NAMALWA (cell line): ENCODE results near the gene ARHGAP27.
A peak's percentile ranks its signal among the peaks of the same experiment; 100 is the strongest.

ENCODE experiments used
- DNase-seq: peaks from one replicate; pipeline ENCODE4 v3.0.0-alpha.2; 2015; ENCODE audit warnings: low spot score

Gene ARHGAP27

GRCh38 chr17:45430006-45430737 lies 2.5 kb downstream of the ARHGAP27 start:
- no peak for DNase-seq

GRCh38 chr17:45429339-45430005 lies 3.2 kb downstream of the ARHGAP27 start:
- no peak for DNase-seq

GRCh38 chr17:45428931-45429338 lies 3.7 kb downstream of the ARHGAP27 start:
- DNase-seq = peak; percentile 80

GRCh38 chr17:45428050-45428617 lies 4.5 kb downstream of the ARHGAP27 start:
- peak; percentile 87 for DNase-seq

GRCh38 chr17:45427181-45427835 lies 5.4 kb downstream of the ARHGAP27 start:
- DNase-seq = no peak

- no peak for DNase-seq
Measured at GRCh38 chr17:45426561-45426960, 6.1 kb downstream of the ARHGAP27 start.

- DNase-seq = no peak
Measured at GRCh38 chr17:45425984-45426413, 6.7 kb downstream of the ARHGAP27 start.

GRCh38 chr17:45425125-45425983 lies 7.3 kb downstream of the ARHGAP27 start:
- no peak for DNase-seq

- DNase-seq = no peak
Measured at GRCh38 chr17:45424769-45425124, 7.9 kb downstream of the ARHGAP27 start.

- no peak for DNase-seq
Measured at GRCh38 chr17:45423975-45424335, 8.7 kb downstream of the ARHGAP27 start.

- no peak for DNase-seq
Measured at GRCh38 chr17:45423304-45423974, 9.2 kb downstream of the ARHGAP27 start.

GRCh38 chr17:45414990-45415881 lies 17.4 kb downstream of the ARHGAP27 start:
- no peak for DNase-seq

- no peak for DNase-seq
Measured at GRCh38 chr17:45413498-45413923, 19.2 kb downstream of the ARHGAP27 start.

GRCh38 chr17:45411348-45412105 lies 21.1 kb downstream of the ARHGAP27 start:
- DNase-seq = no peak

- peak; percentile 66 for DNase-seq
Measured at GRCh38 chr17:45410144-45411091, 22.3 kb downstream of the ARHGAP27 start.

GRCh38 chr17:45409659-45410076 lies 23.0 kb downstream of the ARHGAP27 start:
- peak; percentile 46 for DNase-seq

GRCh38 chr17:45408611-45409421 lies 23.9 kb downstream of the ARHGAP27 start:
- no peak for DNase-seq
